Ishikawa (cell line): Measurements from ENCODE around the gene CACNB4.

Source experiments
- CEBPB ChIP-seq: IDR thresholded peaks from 2 replicates; pipeline ENCODE4 v1.6.1; 2012
- CREB1 ChIP-seq: IDR thresholded peaks from 2 replicates; pipeline ENCODE4 v1.6.1; 2012; ENCODE audit warnings: low read depth
- FOXM1 ChIP-seq: IDR thresholded peaks from 2 replicates; pipeline ENCODE4 v1.6.1; 2012; ENCODE audit warnings: low read depth, borderline replicate concordance
- NFIC ChIP-seq: IDR thresholded peaks from 2 replicates; pipeline ENCODE4 v1.6.1; 2012
- RAD21 ChIP-seq: IDR thresholded peaks from 2 replicates; pipeline ENCODE4 v1.6.1; 2012; ENCODE audit warnings: low read depth
- TEAD4 ChIP-seq: IDR thresholded peaks from 2 replicates; pipeline ENCODE4 v1.6.1; 2012
- YY1 ChIP-seq: IDR thresholded peaks from 2 replicates; pipeline ENCODE4 v1.6.1; 2012; ENCODE audit warnings: low read depth
- TF ChIP-seq, protein P1 (sequence below): IDR thresholded peaks from 2 replicates; pipeline ENCODE4 v1.6.1; 2012; ENCODE audit warnings: low read depth, mild to moderate bottlenecking

DNA sequence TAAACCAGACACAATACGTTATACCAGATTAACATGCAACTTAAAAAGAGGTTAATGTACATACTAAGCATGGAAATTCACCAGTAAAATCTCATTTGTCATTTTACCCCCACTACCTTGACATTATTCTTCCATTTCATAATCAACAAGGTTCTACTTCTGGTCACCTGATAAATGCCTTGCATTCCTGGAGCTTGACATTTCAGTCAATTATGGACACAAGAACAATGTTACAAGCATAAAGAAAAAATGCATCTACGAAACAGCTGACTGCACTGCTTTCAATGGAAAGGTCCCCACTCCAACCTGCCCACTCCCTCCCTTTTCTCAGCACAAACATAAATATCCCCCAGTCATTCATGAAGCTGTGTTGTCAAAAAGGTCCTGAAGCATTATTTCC, 302.1 kb downstream of the CACNB4 start:
- TF ChIP-seq, protein P1, sequence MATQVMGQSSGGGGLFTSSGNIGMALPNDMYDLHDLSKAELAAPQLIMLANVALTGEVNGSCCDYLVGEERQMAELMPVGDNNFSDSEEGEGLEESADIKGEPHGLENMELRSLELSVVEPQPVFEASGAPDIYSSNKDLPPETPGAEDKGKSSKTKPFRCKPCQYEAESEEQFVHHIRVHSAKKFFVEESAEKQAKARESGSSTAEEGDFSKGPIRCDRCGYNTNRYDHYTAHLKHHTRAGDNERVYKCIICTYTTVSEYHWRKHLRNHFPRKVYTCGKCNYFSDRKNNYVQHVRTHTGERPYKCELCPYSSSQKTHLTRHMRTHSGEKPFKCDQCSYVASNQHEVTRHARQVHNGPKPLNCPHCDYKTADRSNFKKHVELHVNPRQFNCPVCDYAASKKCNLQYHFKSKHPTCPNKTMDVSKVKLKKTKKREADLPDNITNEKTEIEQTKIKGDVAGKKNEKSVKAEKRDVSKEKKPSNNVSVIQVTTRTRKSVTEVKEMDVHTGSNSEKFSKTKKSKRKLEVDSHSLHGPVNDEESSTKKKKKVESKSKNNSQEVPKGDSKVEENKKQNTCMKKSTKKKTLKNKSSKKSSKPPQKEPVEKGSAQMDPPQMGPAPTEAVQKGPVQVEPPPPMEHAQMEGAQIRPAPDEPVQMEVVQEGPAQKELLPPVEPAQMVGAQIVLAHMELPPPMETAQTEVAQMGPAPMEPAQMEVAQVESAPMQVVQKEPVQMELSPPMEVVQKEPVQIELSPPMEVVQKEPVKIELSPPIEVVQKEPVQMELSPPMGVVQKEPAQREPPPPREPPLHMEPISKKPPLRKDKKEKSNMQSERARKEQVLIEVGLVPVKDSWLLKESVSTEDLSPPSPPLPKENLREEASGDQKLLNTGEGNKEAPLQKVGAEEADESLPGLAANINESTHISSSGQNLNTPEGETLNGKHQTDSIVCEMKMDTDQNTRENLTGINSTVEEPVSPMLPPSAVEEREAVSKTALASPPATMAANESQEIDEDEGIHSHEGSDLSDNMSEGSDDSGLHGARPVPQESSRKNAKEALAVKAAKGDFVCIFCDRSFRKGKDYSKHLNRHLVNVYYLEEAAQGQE = no peak
- TF ChIP-seq RAD21 = no peak
- TF ChIP-seq FOXM1 = no peak
- 0 out of 2 replicates have a peak, but pooled peaks have one; percentile 8 for TF ChIP-seq NFIC
- TF ChIP-seq YY1 = no peak
- peak; percentile 97 for TF ChIP-seq TEAD4
- TF ChIP-seq CEBPB = peak; percentile 69
- no peak for TF ChIP-seq CREB1
